AG04449 (cell line): Measurements from ENCODE around the gene FITM1.

ENCODE experiments used
- CTCF ChIA-PET: fragments of 350-600 bp; formaldehyde crosslinking; extraction: SDS; loops from one replicate; lab custom pipeline; 2021; ENCODE audit warnings: antibody characterized with exemption; lab: Yijun Ruan, JAX
- POLR2A ChIA-PET: fragments of 400-600, 350-600 bp; formaldehyde crosslinking; extraction: SDS; loops from one replicate; lab custom pipeline; 2020; ENCODE audit warnings: antibody characterized with exemption, inconsistent platforms; lab: Yijun Ruan, JAX
- DNase-seq: peaks from one replicate; pipeline ENCODE4 v3.0.0-alpha.2; 2010; ENCODE audit warnings: low read depth, low spot score
- H3K4me3 ChIP-seq: 2 replicates; pipeline ENCODE4 v1.5.1; 2011; ENCODE audit warnings: low read depth, mild to moderate bottlenecking, control low read depth, low read length
- CTCF ChIP-seq: IDR thresholded peaks from one replicate; pipeline ENCODE4 v1.5.1; 2011; ENCODE audit warnings: mild to moderate bottlenecking, moderate library complexity, low read length, control low read depth, inconsistent platforms; ENCODE audit not compliant: insufficient read depth; ENCODE audit errors: missing control alignments

FITM1 gene

GRCh38 chr14:24094841-24095270 lies 35.6 kb upstream of the FITM1 start:
- DNase-seq = no peak
- no peak for TF ChIP-seq CTCF
- POLR2A ChIA-PET = interaction anchor here (0.9 to 3.6 kb wide), 10 partner anchors 8 to 66 kb away, joined by 3 to 44 read pairs (median 10); partner anchors contain the start of genes DCAF11, EMC9, IRF9 and NRL
- H3K4me3 ChIP-seq = peak overlapping the region; percentile 87
- CTCF ChIA-PET = interaction anchor here (0.9 to 12.8 kb wide), 10 partner anchors 13 to 213 kb away, joined by 3 to 536 read pairs (median 4); partner anchors contain the start of genes CARMIL3, CIDEB, IRF9 and TINF2

GRCh38 chr14:24095271-24096068 lies 35.0 kb upstream of the FITM1 start:
- ChIA-PET CTCF (interaction anchor here (0.8 to 12.8 kb wide), 11 partner anchors 9 to 213 kb away, joined by 3 to 536 read pairs (median 4); partner anchors contain the start of genes CIDEB, IRF9, PSME2 and TINF2), POLR2A (interaction anchor here (0.9 to 3.6 kb wide), 9 partner anchors 8 to 65 kb away, joined by 3 to 44 read pairs (median 13); partner anchors contain the start of genes DCAF11, EMC9, IRF9 and NRL)
- TF ChIP-seq CTCF = no peak
- H3K4me3 ChIP-seq = peak overlapping the region; percentile 87
- no peak for DNase-seq

DNA sequence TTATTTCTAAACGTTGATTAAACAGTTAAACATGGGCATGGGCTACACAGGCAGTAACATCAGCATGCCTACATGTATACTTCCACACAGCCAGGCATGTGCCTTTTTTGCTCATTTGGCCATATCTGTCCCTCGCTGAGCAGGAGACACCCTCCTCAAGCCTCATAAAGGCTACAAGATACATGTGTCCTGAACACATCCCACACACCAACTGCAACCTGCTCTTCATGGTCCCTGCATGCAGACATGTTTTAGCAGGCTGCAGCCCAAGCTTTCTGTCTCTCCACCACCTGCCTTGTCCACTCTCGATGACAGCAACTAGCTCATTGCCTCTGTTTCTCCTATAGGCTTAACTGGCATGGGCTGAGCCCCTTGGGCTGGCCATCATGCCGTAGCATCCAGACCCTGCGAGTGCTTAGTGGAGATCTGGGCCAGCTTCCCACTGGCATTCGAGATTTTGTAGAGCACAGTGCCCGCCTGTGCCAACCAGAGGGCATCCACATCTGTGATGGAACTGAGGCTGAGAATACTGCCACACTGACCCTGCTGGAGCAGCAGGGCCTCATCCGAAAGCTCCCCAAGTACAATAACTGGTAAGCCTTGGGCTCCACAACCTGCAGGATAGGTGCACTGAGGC lies 33.8 kb upstream of the FITM1 start:
- TF ChIP-seq CTCF = no peak

GRCh38 chr14:24098229-24098926 lies 32.1 kb upstream of the FITM1 start:
- POLR2A ChIA-PET = no interaction called here
- no peak for TF ChIP-seq CTCF
- CTCF ChIA-PET = interaction anchor here (0.6 to 12.8 kb wide), 5 partner anchors 9 to 210 kb away, joined by 3 to 536 read pairs (median 3); partner anchors contain the start of genes CHMP4A and CIDEB
- H3K4me3 ChIP-seq = no peak overlapping the region
- DNase-seq = no peak

More for the DNA sequence above, 33.8 kb upstream of the FITM1 start:
- DNase-seq = no peak
- no peak overlapping the region for H3K4me3 ChIP-seq
- CTCF ChIA-PET = interaction anchor here (0.7 to 12.8 kb wide), 6 partner anchors 10 to 64 kb away, joined by 3 to 536 read pairs (median 10); partner anchors contain the start of genes IRF9 and PSME2
- POLR2A ChIA-PET = interaction anchor here (0.7 to 0.9 kb wide), 2 partner anchors 9 to 12 kb away, joined by 3 to 4 read pairs; no protein-coding TSS in a partner anchor

DNA sequence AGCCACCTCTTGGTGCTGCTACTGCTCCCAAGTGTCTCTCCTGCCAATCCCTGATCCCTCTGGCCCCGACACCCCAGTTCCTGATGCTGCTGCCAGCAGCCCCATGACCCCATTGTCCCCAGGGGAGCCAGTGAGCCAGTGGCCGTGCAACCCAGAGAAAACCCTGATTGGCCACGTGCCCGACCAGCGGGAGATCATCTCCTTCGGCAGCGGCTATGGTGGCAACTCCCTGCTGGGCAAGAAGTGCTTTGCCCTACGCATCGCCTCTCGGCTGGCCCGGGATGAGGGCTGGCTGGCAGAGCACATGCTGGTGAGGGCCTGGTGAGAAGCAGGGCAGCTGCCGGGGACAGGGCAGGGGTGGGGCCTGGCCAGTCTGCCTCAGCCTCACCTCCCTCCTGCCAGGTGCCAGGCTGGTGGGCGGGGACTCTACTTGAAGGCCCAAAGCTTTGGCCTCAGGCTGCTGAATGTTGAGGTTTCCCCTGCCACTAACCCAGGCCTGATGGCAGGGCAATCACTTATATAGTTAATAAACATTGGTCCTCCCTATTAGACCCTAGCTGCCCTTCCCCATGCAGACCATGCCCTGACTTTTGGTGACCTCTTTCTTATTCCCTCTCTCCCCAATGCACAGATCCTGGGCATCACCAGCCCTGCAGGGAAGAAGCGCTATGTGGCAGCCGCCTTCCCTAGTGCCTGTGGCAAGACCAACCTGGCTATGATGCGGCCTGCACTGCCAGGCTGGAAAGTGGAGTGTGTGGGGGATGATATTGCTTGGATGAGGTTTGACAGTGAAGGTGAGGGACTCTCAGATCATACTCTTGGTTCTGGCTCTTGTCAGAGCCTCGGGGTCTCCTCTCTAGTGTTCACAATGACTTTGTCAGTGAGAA lies 31.3 kb upstream of the FITM1 start:
- ChIA-PET CTCF (interaction anchor here (1.2 to 12.8 kb wide), 3 partner anchors 8 to 39 kb away, joined by 14 to 536 read pairs (median 164); no protein-coding TSS in a partner anchor), POLR2A (no interaction called here)
- TF ChIP-seq CTCF = no peak
- DNase-seq = no peak
- H3K4me3 ChIP-seq = no peak overlapping the region
